T-helper 9 cell (primary cell): ENCODE measurements around the gene LAMTOR2.
"Not testable (repeated sequence)": the region's sequence is repeated elsewhere in the genome, so short reads cannot be mapped to it uniquely, and the experiment has no call there.

Source experiments
- DNase-seq: peaks from one replicate; pipeline ENCODE4 v3.0.0-alpha.2; 2020

Gene LAMTOR2

DNA sequence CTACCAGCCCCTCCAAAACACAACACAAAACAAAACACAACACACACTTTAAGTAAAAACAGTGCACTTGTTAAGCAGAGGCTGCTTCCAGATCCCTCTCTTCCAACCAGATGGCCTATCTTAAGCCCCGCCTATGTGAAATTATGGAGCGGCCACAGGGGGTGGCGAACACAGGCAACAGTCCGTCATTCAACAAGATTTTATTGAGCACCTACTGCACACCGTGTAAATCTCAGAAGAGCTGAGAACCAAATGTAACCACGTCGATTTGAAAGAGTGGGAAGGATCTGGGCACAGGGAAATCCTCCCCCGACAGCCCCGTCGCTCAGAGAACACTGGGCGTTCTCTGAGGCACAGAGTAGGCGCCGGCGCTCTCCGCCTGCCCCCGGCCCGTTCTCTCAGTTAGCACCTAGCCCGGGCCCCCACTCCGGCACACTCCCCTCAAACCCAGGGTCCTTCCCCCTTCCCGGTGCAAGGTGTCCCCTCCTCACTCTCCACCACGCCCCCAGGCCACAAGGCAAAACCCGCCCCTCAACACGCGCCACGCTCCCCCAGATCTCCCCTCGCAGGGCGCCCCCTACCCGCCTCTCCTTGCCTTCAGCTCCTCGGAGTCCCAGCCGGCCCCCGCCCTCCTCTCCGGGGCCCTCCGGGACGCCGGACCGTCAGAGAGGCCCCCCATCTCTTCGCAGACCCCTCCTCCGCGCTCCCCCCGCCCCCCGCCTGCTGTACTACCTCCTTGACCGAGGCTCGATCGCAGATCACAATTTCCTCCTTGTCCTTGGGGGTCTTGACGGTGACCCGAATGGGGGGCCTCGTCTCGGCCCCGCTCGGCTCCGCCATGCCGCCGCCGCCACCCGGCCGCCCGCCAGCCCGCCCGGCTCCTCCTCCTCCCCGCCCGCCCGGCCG, 1.5 kb upstream of the LAMTOR2 start:
- peak; percentile 67 for DNase-seq

DNA sequence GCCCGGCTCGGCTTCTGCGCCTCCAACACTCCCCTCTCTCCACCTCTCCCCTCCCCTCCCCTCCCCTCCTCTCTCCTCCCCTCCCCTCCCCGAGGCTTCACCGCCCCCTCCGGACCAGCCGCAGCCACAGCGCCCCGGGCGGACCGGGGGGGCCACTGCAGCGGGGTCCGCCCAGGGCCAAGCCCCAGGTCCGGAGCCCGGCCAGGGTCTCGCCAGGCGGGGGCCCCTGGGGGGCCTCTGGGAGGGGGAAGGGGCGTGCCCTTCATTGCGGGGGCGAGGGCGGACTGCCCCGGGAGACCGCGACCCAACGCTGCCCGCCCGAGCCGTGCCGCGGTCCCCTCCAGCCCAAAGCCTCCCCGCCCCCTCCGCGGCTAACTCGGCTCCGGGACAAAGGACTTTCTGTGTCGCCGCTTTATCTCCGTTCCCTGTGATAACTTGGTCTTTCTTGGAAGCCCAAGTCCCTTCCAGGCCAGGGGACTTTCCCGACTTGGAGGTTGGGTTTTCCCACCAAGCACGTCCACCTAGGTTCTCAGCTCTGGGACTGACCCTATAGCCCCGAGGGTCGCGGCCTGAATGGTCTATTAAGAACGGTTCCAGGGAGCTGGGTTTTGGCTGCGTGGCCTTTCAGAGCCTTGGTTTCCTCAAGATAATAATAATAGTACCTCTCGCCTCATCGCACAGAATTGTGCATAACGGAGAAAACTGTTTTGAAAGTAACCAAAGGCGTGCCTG, 648 bp upstream of the LAMTOR2 start, which contains the start of gene UBQLN4:
Gene UBQLN4, minus strand, starts transcription at position 31 of the 732 bp plus-strand sequence. CDS start 97 bp downstream, outside the sequence.
- peak; percentile 78 for DNase-seq

DNA sequence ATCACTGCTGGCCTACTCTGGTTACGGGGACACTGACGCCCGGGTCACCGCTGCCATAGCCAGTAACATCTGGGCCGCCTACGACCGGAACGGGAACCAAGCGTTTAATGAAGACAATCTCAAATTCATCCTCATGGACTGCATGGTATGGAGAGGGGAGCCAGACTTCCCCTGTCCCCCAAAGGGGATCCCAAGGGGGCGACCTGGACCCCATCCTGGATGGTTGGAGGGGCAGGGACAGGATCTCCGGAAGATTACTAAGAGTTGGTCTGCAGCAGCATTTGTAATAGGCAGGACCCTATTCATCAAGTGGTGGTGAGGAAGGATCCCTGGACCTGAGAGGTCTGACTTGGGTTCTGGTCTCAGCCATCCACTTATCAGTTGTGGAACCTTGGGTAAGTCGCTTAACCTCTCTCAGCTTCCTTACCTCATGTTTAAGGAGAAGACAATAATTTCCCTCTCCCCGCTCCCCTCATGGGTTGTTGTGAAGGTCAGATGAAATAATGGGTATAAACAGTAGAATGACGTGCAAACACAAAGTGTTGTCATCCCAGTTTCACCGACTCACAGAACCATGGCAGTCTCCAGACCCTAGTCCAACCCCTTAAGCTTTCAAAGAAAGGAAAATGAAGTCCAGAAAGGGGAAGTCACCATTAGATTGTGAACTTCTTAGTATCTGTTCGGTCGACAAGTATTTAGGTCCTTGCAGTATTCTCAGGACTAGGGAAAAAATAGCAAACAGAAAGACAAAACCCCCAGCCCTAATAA, 883 bp downstream of the LAMTOR2 start:
- DNase-seq = no peak

DNA sequence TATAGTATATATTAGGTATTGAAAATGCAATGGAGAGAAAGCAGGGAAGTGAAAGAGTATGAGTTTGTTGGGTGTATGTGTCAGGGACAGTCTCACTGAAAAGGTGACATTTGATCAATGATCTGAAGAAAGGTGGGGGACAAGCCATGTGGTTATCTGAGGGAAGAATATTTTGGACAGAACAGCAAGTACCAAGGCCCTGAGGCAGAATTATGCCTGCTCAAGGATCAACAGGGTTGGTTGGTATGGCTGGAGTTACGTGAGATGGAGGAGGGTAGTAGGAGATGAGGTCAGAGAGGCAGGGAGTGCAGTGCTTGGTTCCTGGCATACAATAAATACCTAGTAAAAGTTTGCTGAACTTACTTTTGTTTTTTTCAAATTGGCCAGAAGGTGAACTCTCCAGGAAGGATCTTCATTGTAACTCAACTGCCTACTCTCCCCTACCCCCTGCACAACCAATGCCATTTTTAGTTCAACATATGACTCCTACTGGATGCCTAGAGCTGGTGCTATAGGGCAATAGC, 1.8 kb downstream of the LAMTOR2 start:
- no peak for DNase-seq

DNA sequence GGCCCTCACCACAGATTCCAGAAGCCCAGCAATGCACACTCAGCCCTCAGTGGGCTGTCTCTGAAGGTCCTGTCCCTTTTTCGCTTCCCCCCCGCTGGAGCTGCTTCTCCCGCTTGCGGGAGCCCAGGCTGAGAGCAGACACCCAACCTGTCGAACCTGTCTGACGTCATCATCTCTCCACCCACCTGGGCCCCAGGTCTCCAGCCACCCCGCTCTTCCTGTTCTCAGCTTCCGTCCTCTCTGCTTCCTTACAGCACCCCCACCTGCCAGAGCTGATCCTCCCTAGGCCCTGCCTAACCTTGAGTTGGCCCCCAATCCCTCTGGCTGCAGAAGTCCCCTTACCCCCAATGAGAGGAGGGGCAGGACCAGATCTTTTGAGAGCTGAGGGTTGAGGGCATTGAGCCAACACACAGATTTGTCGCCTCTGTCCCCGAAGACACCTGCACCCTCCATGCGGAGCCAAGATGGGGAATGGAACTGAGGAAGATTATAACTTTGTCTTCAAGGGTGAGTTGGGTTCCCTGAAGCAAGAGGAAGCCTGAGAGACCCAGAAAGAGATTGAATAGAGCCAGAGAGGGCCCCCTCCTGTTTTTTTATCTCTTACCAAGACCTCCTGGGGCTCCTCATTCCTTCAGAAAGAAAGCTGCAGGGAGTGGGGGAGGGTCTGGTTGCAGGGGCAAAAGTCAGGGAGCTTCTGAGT, 6.5 kb downstream of the LAMTOR2 start, which contains the start of gene RAB25:
Gene RAB25, plus strand, starts transcription at position 224 of the 700 bp plus-strand sequence. Its CDS starts 241 bp downstream, at position 465.
- no peak for DNase-seq

DNA sequence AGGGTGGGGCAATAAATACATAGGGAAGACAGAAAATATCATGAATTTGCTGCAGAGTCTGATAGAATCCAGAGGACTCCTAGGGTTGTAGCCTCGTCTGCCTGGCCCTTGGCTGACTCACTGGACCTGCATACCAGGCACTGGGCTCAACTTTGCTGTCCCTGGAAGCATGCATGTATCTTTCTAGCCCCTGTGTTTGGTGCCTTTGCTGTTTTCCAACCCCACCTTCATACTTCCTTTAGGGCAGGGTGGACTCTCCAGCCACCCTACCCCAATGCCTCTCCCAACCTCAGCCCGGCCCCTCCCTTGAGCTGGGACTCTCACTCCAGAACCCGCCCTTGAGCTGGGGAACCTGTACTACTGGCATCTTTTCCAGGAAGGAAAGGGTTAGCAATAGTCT, 7.6 kb downstream of the LAMTOR2 start:
- no peak for DNase-seq

DNA sequence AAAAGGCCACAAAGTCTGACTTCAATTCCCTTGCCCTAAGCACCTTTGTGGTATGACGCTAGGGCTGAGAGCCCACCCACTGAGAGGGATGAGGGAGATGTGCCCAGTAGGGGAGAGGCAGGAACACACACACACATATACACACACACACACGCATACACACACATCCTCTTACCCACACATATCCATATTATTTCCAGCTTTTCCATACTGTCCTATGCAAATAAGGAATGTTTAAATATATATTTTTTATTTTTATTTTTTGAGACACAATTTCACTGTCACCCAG, 9.4 kb downstream of the LAMTOR2 start:
- no peak for DNase-seq

DNA sequence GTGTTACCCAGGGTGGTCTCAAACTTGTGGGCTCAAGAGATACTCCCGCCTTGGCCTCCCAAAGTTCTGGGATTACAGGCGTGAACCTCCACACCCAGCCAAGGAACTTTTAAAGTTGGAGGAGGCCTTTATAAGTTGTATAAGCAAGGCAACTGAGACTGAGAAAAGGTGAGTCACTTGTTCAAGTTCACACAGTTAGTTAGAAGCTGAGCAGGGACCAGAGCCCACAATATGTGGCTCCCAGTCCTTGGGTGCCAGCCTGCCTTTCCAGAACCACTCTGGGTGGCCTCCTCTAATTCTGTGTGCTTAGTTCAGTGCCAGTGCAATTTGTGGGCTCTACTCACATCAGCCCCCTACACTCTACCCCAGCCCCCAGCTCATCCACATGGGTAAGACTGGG, 10.0 kb downstream of the LAMTOR2 start:
- no peak for DNase-seq

DNA sequence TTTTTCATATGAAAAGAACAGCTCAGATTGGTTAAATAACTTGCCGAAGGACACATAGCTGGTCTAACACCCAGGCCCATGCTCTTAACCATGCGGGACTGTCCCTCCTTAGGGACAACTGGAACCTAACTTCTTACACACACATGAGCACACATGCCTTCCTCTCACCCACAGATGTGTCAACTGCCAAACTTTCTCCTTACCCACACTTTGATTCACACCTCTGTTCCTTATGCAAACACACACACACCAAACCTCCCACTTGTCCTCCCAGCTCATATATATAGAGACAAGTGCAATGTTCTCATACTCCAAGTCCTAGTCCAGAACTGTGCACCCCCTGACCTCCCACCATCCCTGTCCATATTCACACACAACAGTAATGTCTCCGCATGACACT, 10.6 kb downstream of the LAMTOR2 start:
- DNase-seq = no peak

DNA sequence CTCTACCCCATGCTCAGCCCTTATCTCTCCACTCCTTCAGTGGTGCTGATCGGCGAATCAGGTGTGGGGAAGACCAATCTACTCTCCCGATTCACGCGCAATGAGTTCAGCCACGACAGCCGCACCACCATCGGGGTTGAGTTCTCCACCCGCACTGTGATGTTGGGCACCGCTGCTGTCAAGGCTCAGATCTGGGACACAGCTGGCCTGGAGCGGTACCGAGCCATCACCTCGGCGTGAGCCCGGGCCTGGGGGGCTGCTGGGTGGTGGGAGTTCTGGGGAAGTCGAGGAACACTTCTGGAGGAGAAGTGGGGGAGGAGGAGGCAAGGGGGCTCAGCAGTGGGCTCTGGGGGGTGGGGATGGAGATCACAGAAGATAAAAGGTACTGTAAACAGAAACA, 11.3 kb downstream of the LAMTOR2 start:
- DNase-seq = no peak

DNA sequence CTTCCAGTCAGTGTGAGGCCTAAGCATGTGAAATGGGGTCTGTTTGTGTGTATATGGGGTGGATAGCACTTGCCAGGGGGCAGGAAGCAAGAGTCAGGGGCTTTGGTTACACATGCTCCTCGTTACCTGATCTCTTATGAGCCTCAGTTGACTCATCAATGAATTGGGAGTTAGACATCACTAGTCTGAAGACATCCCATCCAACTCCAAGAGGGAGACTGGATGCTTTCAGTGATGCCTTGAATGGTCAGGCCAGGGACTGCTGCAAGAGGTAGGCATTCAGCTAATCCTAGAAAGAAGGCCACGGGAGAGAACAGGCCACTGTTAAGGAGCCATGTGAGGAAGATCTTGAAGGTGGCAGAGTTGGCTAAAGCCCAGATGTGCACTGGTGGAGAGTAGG, 12.7 kb downstream of the LAMTOR2 start:
- DNase-seq = no peak

DNA sequence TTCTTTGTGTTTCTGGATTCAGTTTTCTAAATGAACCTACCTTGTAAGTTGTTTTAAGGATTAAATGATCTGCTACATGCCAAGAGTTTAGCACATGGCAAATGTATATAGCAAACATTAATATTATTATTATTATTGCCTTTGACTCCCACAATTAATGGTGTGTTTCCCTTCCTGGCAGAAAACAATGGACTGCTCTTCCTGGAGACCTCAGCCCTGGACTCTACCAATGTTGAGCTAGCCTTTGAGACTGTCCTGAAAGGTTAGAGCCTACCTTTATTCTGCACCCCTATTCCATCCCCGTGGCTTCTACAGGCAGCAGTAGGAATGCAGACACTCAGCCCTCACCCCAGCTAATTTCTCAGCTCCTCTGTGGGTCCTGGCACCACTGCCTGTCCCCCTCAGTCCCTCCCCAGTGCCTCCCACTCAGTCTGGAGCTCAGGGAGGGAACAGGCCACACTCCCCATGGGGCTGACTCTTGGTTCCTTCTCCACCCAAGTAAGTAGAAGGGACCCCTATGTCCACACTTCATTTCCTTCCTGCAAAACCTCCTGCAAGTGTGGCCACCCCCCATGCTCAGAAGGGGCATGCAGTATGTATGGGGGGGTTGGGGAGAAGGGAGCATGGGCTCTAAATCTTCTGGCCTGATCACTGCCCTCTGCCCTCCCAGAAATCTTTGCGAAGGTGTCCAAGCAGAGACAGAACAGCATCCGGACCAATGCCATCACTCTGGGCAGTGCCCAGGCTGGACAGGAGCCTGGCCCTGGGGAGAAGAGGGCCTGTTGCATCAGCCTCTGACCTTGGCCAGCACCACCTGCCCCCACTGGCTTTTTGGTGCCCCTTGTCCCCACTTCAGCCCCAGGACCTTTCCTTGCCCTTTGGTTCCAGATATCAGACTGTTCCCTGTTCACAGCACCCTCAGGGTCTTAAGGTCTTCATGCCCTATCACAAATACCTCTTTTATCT, 15.2 kb downstream of the LAMTOR2 start:
- no peak for DNase-seq

DNA sequence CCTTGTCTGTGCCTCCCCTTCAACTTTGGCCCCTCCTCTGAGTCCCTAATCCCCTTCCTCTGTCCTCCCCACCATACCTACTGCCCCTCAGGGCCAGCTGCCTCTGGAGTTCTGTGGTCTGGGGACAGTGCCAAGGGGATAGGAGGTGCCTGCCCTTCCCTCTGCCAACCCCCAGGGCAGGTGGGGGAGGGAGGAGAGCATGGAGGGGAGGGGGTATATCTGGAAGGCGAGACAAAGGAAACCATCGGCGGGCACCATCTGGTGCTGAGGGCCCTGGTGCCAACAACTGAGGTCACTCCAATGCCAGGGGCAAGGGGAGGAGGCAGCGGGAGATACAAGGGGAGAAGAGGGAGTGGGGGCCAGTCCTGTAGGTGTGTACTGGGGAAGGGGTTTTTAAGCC, 16.0 kb downstream of the LAMTOR2 start:
- no peak for DNase-seq

DNA sequence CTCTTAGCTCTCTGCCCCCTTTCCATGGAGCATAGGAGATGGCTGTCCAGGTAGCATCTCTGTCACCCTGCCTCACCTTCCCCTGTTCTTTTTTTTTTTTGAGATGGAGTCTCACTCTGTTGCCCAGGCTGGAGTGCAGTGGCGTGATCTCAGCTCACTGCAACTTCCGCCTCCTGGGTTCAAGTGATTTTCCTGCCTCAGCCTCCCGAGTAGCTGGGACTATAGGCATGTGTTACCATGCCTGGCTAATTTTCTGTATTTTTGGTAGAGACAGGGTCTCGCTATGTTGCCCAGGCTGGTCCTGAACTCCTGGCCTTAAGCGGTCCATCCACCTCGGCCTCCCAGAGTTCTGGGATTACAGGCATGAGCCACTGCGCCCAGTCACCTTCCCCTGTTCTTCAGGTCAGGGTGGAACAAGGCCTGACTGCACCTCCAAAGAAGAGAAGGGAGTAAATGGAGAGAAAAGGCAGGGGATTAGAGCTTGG, 16.8 kb downstream of the LAMTOR2 start:
- DNase-seq = not testable (repeated sequence)

DNA sequence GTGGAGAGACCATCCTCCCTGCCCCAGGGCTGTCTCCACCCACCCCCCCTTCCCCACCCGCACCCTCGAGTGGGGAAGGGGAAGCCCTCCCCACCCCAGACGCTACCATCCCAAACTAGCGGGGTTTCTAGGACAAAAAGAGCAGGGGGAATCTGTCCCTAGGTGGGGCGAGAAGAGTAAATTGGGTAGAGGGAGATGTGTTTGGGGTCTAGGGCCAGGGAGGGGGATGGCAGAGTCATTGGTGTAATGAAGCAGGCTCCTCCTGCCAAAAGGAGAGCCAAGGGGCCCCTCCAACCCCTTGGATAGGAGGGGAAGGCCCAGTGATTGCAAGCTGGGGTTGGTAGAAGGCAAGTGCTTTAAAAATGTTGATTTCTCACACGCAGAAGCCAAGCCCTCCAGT, 17.7 kb downstream of the LAMTOR2 start:
- DNase-seq = no peak

DNA sequence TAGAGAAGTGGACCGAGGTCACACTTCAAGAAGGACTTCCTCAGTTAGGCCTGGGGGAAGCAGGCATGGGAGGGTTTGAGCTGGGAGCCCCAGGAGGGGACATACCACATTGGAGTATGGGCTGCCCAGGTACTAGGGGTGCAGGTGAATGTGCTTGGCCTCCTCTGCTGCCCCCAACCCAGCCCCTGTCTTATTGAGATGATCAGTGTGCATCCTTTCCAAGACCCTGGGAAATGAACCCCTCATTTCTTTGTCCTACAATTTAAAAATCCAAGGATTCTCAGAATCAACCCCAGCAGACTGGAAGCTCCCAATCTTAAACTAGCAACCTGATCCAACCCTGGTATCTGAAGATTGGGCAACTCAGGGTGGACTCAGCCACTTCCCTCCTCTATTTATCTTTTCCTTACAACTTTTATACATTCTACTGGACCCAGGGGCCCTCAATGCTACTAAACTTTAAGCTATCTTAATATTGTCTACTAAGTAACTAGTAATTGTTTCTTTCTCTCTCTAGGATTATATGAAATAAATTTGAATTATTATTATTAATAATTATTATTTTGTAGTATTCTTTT, 18.6 kb downstream of the LAMTOR2 start:
- DNase-seq = no peak

DNA sequence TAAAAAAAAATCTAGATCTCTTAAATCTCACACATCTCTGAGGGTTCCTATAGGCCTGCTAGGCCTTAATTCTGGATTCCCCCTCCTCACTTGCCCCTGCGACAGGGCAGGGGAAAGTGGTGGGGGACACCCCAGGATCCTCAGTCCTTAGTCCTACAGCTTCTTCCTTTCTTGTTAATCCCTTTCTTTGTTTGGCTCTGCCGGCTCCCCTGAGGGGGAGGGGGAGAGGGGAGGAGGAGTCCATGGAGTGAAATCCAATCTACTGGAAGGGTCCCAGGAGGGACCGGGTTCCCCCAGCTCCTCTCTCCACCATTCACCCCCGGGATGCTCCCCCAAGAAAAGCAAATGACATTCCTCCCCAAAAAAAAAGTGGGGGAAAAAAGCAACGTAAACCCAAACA, 19.2 kb downstream of the LAMTOR2 start:
- DNase-seq = no peak

DNA sequence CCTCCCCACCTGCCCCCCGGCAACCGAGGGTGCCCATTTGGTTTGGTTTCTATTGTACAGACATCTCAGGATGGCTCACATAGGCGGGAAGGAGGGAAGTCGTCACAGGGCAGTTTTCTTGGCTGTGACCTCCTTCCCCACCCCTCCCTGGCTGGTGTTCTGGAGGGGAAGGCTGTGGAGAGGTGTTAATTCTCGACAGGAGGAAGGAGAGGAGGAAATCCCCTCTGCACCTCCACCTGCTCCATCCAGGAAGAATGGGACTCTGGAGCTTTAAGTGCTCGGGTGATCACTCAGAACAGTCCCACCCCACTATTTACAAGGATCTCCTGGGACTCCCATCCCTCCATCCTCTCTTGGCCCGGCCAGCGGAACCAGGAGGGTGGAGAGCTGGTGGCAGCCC, 20.1 kb downstream of the LAMTOR2 start:
- no peak for DNase-seq

DNA sequence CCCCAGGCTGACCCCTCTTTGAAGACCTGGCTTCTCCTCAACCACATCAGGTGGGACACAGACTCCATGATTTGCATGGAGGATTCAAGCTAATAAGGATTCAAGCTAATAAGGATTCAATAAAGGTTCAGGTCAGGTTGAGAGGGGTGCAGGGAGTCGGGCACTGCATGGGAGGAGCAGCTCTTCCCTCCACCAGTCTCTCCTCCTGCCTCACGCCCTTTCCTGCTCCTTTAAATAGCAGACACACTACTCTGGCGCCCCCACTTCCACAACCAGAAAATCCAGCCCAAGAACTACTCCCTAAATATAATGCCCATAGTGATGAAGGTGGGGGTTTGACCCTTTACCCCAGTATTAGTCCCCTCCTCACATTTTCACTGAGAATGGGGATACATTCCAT, 20.6 kb downstream of the LAMTOR2 start:
- no peak for DNase-seq

DNA sequence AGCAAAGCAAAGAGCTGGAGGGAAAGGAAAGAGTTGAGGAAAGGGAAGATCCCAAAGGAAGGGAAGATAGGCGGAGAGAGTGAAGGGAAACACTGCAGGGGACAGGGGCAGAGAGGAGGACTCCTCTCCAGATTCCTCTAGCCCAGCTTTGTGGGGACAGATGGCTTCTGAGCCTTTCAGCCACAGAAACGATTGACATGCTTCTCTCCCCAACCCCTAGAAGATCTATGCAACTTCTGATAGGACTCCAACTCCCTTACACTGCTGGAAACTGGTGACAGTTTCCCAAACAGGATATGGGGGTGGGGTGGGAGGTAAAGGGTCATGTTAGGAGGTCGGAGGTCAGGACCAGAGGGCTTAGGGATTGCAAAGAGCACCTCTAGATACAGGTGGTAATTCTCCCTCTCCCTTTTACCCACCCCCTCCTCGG, 21.2 kb downstream of the LAMTOR2 start:
- DNase-seq = no peak
